Esophagus squamous epithelium (tissue), 4 donors: Measurements from ENCODE around the gene MINK1.

Source experiments
- POLR2A ChIP-seq, 4 donors: fragments of 450-650 bp; IDR thresholded peaks; one replicate each; pipeline ENCODE4 v1.6.1; 2017; ENCODE audit warnings: antibody characterized with exemption in 4 of 4, mild to moderate bottlenecking in 4 of 4, moderate library complexity in 3 of 4
- TF ChIP-seq, protein P1 (sequence below), 6 experiments: fragments of 450-650 bp in 4 of 6; fragments of 200-600 bp in 2 of 6; sonication (generic) in 2 of 6; IDR thresholded peaks; one replicate each; pipeline ENCODE4 v1.5.1; 2016 to 2019; ENCODE audit warnings: antibody characterized with exemption in 6 of 6, mild to moderate bottlenecking in 4 of 6, moderate library complexity in 4 of 6

GRCh38 chr17:4945944-4946280 is 112.8 kb downstream of the MINK1 start:
- TF ChIP-seq, protein P1, sequence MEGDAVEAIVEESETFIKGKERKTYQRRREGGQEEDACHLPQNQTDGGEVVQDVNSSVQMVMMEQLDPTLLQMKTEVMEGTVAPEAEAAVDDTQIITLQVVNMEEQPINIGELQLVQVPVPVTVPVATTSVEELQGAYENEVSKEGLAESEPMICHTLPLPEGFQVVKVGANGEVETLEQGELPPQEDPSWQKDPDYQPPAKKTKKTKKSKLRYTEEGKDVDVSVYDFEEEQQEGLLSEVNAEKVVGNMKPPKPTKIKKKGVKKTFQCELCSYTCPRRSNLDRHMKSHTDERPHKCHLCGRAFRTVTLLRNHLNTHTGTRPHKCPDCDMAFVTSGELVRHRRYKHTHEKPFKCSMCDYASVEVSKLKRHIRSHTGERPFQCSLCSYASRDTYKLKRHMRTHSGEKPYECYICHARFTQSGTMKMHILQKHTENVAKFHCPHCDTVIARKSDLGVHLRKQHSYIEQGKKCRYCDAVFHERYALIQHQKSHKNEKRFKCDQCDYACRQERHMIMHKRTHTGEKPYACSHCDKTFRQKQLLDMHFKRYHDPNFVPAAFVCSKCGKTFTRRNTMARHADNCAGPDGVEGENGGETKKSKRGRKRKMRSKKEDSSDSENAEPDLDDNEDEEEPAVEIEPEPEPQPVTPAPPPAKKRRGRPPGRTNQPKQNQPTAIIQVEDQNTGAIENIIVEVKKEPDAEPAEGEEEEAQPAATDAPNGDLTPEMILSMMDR (IDR thresholded peaks at IDR 0.05): no peak
- TF ChIP-seq POLR2A (IDR thresholded peaks at IDR 0.05): no peak
